GM23338 (cell line): ENCODE results near the gene HK1.

Experiments
- CREB1 ChIP-seq: fragments of 250-450 bp; sonication (Bioruptor Pico); IDR thresholded peaks from 2 replicates; pipeline ENCODE4 v1.5.0; 2020; ENCODE audit warnings: low read depth, mild to moderate bottlenecking, moderate library complexity
- EZH2 ChIP-seq: fragments of 200-600 bp; sonication (generic); IDR thresholded peaks from one replicate; pipeline ENCODE4 v1.8.0; 2017; ENCODE audit warnings: antibody characterized with exemption, mild to moderate bottlenecking, low read depth; ENCODE audit not compliant: unreplicated experiment
- EZH2phosphoT487 ChIP-seq: fragments of 200-600 bp; sonication (generic); IDR thresholded peaks from one replicate; pipeline ENCODE4 v1.8.1; 2018; ENCODE audit warnings: antibody characterized with exemption; ENCODE audit not compliant: unreplicated experiment
- JUNB ChIP-seq: IDR thresholded peaks from one replicate; pipeline ENCODE4 v1.6.1; 2016; ENCODE audit warnings: antibody characterized with exemption; ENCODE audit not compliant: unreplicated experiment
- POLR2AphosphoS5 ChIP-seq: IDR thresholded peaks from 2 replicates; pipeline ENCODE4 v1.6.1; 2016; ENCODE audit warnings: antibody characterized with exemption, low read depth
- ZNF331 ChIP-seq: fragments of 250-450 bp; sonication (Bioruptor Pico); IDR thresholded peaks from 2 replicates; pipeline ENCODE4 v1.5.0; 2020; ENCODE audit warnings: low read depth, mild to moderate bottlenecking, moderate library complexity
- TF ChIP-seq, protein P1 (sequence below), 2 experiments: fragments of 200-600 bp in 1 of 2; sonication (generic) in 1 of 2; conservative IDR thresholded peaks; 2 replicates each; pipeline versions ENCODE4 v1.5.1 to v1.6.1; 2016 to 2017; ENCODE audit warnings: antibody characterized with exemption in 2 of 2, low read depth in 2 of 2, mild to moderate bottlenecking in 2 of 2, moderate library complexity in 1 of 2
- TF ChIP-seq, protein P2 (sequence below): IDR thresholded peaks from 2 replicates; pipeline ENCODE4 v1.6.1; 2016; ENCODE audit warnings: antibody characterized with exemption
- TF ChIP-seq, protein P3 (sequence below): IDR thresholded peaks from one replicate; pipeline ENCODE4 v1.6.1; 2018; ENCODE audit warnings: antibody characterized with exemption; ENCODE audit not compliant: unreplicated experiment

DNA sequence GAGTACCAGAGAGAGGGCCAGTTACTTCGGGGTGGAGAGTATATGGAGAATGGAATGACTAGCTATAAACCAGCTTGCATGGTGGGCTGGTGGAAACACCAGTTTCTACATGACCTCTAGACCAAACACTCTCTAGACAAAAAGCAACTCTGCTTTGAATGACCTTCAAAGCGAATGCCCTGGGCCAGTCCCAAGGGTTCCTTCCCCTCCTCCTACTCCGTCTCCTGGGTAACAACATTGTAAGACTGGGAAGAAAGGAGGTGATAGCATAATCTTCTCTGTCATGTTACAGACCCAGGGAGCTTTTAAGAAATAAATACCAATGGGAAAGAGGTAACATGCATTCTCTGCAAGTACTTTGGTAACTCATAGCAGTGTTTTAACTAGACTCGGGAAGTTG, 7.4 kb downstream of the HK1 start:
- TF ChIP-seq, protein P1, sequence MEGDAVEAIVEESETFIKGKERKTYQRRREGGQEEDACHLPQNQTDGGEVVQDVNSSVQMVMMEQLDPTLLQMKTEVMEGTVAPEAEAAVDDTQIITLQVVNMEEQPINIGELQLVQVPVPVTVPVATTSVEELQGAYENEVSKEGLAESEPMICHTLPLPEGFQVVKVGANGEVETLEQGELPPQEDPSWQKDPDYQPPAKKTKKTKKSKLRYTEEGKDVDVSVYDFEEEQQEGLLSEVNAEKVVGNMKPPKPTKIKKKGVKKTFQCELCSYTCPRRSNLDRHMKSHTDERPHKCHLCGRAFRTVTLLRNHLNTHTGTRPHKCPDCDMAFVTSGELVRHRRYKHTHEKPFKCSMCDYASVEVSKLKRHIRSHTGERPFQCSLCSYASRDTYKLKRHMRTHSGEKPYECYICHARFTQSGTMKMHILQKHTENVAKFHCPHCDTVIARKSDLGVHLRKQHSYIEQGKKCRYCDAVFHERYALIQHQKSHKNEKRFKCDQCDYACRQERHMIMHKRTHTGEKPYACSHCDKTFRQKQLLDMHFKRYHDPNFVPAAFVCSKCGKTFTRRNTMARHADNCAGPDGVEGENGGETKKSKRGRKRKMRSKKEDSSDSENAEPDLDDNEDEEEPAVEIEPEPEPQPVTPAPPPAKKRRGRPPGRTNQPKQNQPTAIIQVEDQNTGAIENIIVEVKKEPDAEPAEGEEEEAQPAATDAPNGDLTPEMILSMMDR (conservative IDR thresholded peaks at IDR 0.05; ENCODE audit: low read depth in 2 of 2): no peak
- TF ChIP-seq EZH2phosphoT487 (no peak), CREB1 (CRISPR knock-in tag) (no peak), POLR2AphosphoS5 (no peak), EZH2 (no peak), JUNB (no peak), ZNF331 (CRISPR knock-in tag) (no peak)
- TF ChIP-seq, protein P2, sequence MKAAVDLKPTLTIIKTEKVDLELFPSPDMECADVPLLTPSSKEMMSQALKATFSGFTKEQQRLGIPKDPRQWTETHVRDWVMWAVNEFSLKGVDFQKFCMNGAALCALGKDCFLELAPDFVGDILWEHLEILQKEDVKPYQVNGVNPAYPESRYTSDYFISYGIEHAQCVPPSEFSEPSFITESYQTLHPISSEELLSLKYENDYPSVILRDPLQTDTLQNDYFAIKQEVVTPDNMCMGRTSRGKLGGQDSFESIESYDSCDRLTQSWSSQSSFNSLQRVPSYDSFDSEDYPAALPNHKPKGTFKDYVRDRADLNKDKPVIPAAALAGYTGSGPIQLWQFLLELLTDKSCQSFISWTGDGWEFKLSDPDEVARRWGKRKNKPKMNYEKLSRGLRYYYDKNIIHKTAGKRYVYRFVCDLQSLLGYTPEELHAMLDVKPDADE: no peak
- TF ChIP-seq, protein P3, sequence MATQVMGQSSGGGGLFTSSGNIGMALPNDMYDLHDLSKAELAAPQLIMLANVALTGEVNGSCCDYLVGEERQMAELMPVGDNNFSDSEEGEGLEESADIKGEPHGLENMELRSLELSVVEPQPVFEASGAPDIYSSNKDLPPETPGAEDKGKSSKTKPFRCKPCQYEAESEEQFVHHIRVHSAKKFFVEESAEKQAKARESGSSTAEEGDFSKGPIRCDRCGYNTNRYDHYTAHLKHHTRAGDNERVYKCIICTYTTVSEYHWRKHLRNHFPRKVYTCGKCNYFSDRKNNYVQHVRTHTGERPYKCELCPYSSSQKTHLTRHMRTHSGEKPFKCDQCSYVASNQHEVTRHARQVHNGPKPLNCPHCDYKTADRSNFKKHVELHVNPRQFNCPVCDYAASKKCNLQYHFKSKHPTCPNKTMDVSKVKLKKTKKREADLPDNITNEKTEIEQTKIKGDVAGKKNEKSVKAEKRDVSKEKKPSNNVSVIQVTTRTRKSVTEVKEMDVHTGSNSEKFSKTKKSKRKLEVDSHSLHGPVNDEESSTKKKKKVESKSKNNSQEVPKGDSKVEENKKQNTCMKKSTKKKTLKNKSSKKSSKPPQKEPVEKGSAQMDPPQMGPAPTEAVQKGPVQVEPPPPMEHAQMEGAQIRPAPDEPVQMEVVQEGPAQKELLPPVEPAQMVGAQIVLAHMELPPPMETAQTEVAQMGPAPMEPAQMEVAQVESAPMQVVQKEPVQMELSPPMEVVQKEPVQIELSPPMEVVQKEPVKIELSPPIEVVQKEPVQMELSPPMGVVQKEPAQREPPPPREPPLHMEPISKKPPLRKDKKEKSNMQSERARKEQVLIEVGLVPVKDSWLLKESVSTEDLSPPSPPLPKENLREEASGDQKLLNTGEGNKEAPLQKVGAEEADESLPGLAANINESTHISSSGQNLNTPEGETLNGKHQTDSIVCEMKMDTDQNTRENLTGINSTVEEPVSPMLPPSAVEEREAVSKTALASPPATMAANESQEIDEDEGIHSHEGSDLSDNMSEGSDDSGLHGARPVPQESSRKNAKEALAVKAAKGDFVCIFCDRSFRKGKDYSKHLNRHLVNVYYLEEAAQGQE: no peak
